H1 (cell line): ENCODE measurements around the gene BRD7. TPM values are rescaled to one million over a fixed set of nuclear protein-coding genes. Genes with fewer than 3 reads are reported as not detected.

Experiments
- CTCF ChIA-PET: fragments of 300-600 bp; sonication (Branson Sonifier 250); formaldehyde crosslinking; loops from one replicate; lab custom pipeline; 2021; ENCODE audit not compliant: partially characterized antibody; lab: Charles Lee
- POLR2A ChIA-PET: fragments of 300-600 bp; sonication (Branson Sonifier 250); formaldehyde crosslinking; loops from one replicate; lab custom pipeline; 2021; ENCODE audit warnings: inconsistent platforms; ENCODE audit not compliant: partially characterized antibody; lab: Charles Lee
- DNase-seq, 2 experiments: peaks; one replicate each; pipeline versions ENCODE4 v3.0.0 to v3.0.0-alpha.2; 2010 to 2022; ENCODE audit warnings: low spot score in 2 of 2, low read depth in 1 of 2, mixed read lengths in 1 of 2
- FAIRE-seq: peaks from 2 replicates; lab custom pipeline; 2011; peaks lifted over from hg19 to GRCh38; lab: Jason Lieb, UNC
- H2AFZ ChIP-seq: 2 replicates; pipeline ENCODE4 v1.8.1; 2012; ENCODE audit warnings: low read length, inconsistent platforms
- H2AK5ac ChIP-seq: 2 replicates; pipeline ENCODE4 v1.6.1; 2013; ENCODE audit warnings: low read depth, low read length
- H2BK120ac ChIP-seq: replicated peaks from 2 replicates; pipeline ENCODE3; 2013; ENCODE audit warnings: low read depth, low read length, inconsistent platforms
- H2BK12ac ChIP-seq: 2 replicates; pipeline ENCODE4 v1.6.1; 2013; ENCODE audit warnings: low read depth, low read length
- H2BK15ac ChIP-seq: 2 replicates; pipeline ENCODE4 v1.6.1; 2013; ENCODE audit warnings: low read length
- H2BK20ac ChIP-seq: 2 replicates; pipeline ENCODE4 v1.6.1; 2013; ENCODE audit warnings: low read length
- H2BK5ac ChIP-seq: 2 replicates; pipeline ENCODE4 v1.6.1; 2013; ENCODE audit warnings: low read depth, low read length
- H3K14ac ChIP-seq: 2 replicates; pipeline ENCODE4 v1.6.1; 2013; ENCODE audit warnings: inconsistent platforms; ENCODE audit not compliant: insufficient read length
- H3K18ac ChIP-seq: 2 replicates; pipeline ENCODE4 v1.6.1; 2013; ENCODE audit warnings: low read length; ENCODE audit errors: extremely low read depth
- H3K23ac ChIP-seq: 2 replicates; pipeline ENCODE4 v1.6.1; 2013; ENCODE audit warnings: inconsistent platforms; ENCODE audit not compliant: insufficient read length
- H3K23me2 ChIP-seq: 2 replicates; pipeline ENCODE4 v1.6.1; 2013; ENCODE audit warnings: low read depth, low read length
- H3K27ac ChIP-seq: 2 replicates; pipeline ENCODE4 v1.6.1; 2011; ENCODE audit warnings: low read depth, low read length, inconsistent platforms
- H3K27me3 ChIP-seq, 4 experiments: replicated peaks in 1 of 4; 1 replicate in 1 of 4; 2 replicates in 3 of 4; pipeline versions ENCODE4 v1.6.1 to v1.8.1; 2011 to 2013; ENCODE audit warnings: low read length in 3 of 4, mild to moderate bottlenecking in 3 of 4, inconsistent platforms in 2 of 4, mixed read lengths in 2 of 4, moderate library complexity in 1 of 4; ENCODE audit not compliant: control insufficient read depth in 3 of 4, insufficient read depth in 3 of 4; ENCODE audit errors: extremely low read depth in 1 of 4
- H3K36me3 ChIP-seq, 4 experiments: 2 replicates each; pipeline versions ENCODE4 v1.6.1 to v1.8.1; 2011 to 2013; ENCODE audit warnings: mild to moderate bottlenecking in 4 of 4, low read length in 3 of 4, moderate library complexity in 2 of 4, control low read depth in 1 of 4, inconsistent platforms in 1 of 4; ENCODE audit not compliant: insufficient read depth in 4 of 4, control insufficient read depth in 2 of 4
- H3K4ac ChIP-seq: replicated peaks from 2 replicates; pipeline ENCODE3; 2013; ENCODE audit warnings: low read length, low read depth, mixed read lengths, inconsistent platforms; ENCODE audit not compliant: insufficient read length
- H3K4me1 ChIP-seq, 4 experiments: replicated peaks in 1 of 4; 1 replicate in 1 of 4; 2 replicates in 3 of 4; pipeline versions ENCODE4 v1.6.1 to v1.8.1; 2011 to 2013; ENCODE audit warnings: low read length in 3 of 4, inconsistent platforms in 2 of 4, mixed read lengths in 1 of 4; ENCODE audit not compliant: insufficient read depth in 4 of 4, control insufficient read depth in 3 of 4
- H3K4me2 ChIP-seq, 2 experiments: 2 replicates each; pipeline versions ENCODE4 v1.6.1 to v1.8.1; 2011 to 2013; ENCODE audit warnings: low read depth in 2 of 2, low read length in 2 of 2, control low read depth in 1 of 2, inconsistent platforms in 1 of 2, mild to moderate bottlenecking in 1 of 2; ENCODE audit not compliant: insufficient read depth in 1 of 2
- H3K4me3 ChIP-seq, 4 experiments: fragments of 200-600, 300-600 bp in 1 of 4; sonication (generic), shearing (Covaris generic), sonication (Bioruptor Twin) in 1 of 4; 2 replicates each; pipeline versions ENCODE4 v1.5.1 to v1.8.1; 2011 to 2016; ENCODE audit warnings: low read length in 4 of 4, low read depth in 3 of 4, control low read depth in 2 of 4, inconsistent platforms in 2 of 4, mild to moderate bottlenecking in 2 of 4, mixed read lengths in 1 of 4, moderate library complexity in 1 of 4; ENCODE audit not compliant: insufficient read depth in 2 of 4; ENCODE audit errors: extremely low read depth in 1 of 4
- H3K56ac ChIP-seq: replicated peaks from 2 replicates; pipeline ENCODE3; 2013; ENCODE audit warnings: low read depth, mild to moderate bottlenecking, mixed read lengths, low read length, inconsistent platforms; ENCODE audit not compliant: insufficient read length
- H3K79me1 ChIP-seq: 2 replicates; pipeline ENCODE4 v1.6.1; 2013; ENCODE audit warnings: low read depth, low read length, control low read depth
- H3K79me2 ChIP-seq, 2 experiments: 2 replicates each; pipeline versions ENCODE4 v1.6.1 to v1.8.1; 2012 to 2013; ENCODE audit warnings: low read length in 2 of 2, mild to moderate bottlenecking in 2 of 2, inconsistent platforms in 1 of 2; ENCODE audit not compliant: insufficient read depth in 2 of 2, control insufficient read depth in 1 of 2
- H3K9ac ChIP-seq, 4 experiments: replicated peaks in 1 of 4; 1 replicate in 1 of 4; 2 replicates in 3 of 4; pipeline versions ENCODE4 v1.6.1 to v1.8.1; 2011 to 2013; ENCODE audit warnings: low read depth in 3 of 4, low read length in 3 of 4, control low read depth in 2 of 4, mild to moderate bottlenecking in 2 of 4, moderate library complexity in 2 of 4, inconsistent platforms in 1 of 4; ENCODE audit errors: extremely low read depth in 1 of 4
- H3K9me3 ChIP-seq, 2 experiments: 2 replicates each; pipeline versions ENCODE4 v1.6.1 to v1.8.1; 2012 to 2013; ENCODE audit warnings: mild to moderate bottlenecking in 2 of 2, moderate library complexity in 2 of 2, control low read depth in 1 of 2, inconsistent platforms in 1 of 2, low read depth in 1 of 2, low read length in 1 of 2, mixed read lengths in 1 of 2; ENCODE audit not compliant: insufficient read depth in 2 of 2
- H4K20me1 ChIP-seq, 2 experiments: replicated peaks in 1 of 2; 2 replicates each; pipeline versions ENCODE3 to v1.8.1; 2011 to 2013; ENCODE audit warnings: inconsistent platforms in 2 of 2, low read length in 2 of 2, mild to moderate bottlenecking in 1 of 2; ENCODE audit not compliant: insufficient read depth in 2 of 2, control insufficient read depth in 1 of 2
- H4K5ac ChIP-seq: 2 replicates; pipeline ENCODE4 v1.6.1; 2013; ENCODE audit warnings: low read length, low read depth, mixed read lengths, inconsistent platforms; ENCODE audit not compliant: insufficient read length
- H4K8ac ChIP-seq: 2 replicates; pipeline ENCODE4 v1.8.0; 2013; ENCODE audit warnings: mild to moderate bottlenecking, moderate library complexity, low read length, inconsistent platforms; ENCODE audit not compliant: insufficient read depth; ENCODE audit errors: extremely low read depth
- H4K91ac ChIP-seq: replicated peaks from 2 replicates; pipeline ENCODE3; 2013; ENCODE audit warnings: low read length, mixed read lengths, inconsistent platforms; ENCODE audit not compliant: insufficient read length
- CBX8 ChIP-seq: fragments of 300-800, 300-1000 bp; sonication (generic); IDR thresholded peaks from 2 replicates; pipeline ENCODE4 v1.7.1; 2016; ENCODE audit warnings: low read depth, low read length, borderline replicate concordance
- CHD1 ChIP-seq: IDR thresholded peaks from 2 replicates; pipeline ENCODE4 v1.6.1; 2012; ENCODE audit warnings: low read depth, low read length, improper control_type of control experiment
- CREB1 ChIP-seq: IDR thresholded peaks from 2 replicates; pipeline ENCODE4 v1.6.1; 2012; ENCODE audit warnings: inconsistent platforms
- EGR1 ChIP-seq: IDR thresholded peaks from 2 replicates; pipeline ENCODE4 v1.6.1; 2011; ENCODE audit warnings: low read depth, low read length, borderline replicate concordance
- FOSL1 ChIP-seq: IDR thresholded peaks from 2 replicates; pipeline ENCODE4 v1.6.1; 2011; ENCODE audit warnings: mild to moderate bottlenecking, low read depth, low read length, moderate library complexity; ENCODE audit not compliant: insufficient read depth
- GTF2F1 ChIP-seq: IDR thresholded peaks from 2 replicates; pipeline ENCODE4 v1.6.1; 2012; ENCODE audit warnings: low read depth, low read length, improper control_type of control experiment, borderline replicate concordance
- KDM1A ChIP-seq: fragments of 200-600, 300-600 bp; sonication (generic); IDR thresholded peaks from 2 replicates; pipeline ENCODE4 v1.7.1; 2016; ENCODE audit warnings: mild to moderate bottlenecking, low read length, borderline replicate concordance
- KDM4A ChIP-seq: IDR thresholded peaks from one replicate; pipeline ENCODE4 v1.7.1; 2012; ENCODE audit warnings: low read depth, mild to moderate bottlenecking, moderate library complexity, low read length, inconsistent platforms; ENCODE audit not compliant: severe bottlenecking
- POLR2A ChIP-seq, 2 experiments: IDR thresholded peaks; 1 replicate in 1 of 2; 2 replicates in 1 of 2; pipeline ENCODE4 v1.6.1; 2011; ENCODE audit warnings: low read depth in 2 of 2, low read length in 2 of 2, mild to moderate bottlenecking in 2 of 2; ENCODE audit errors: control extremely low read depth in 1 of 2
- POLR2AphosphoS5 ChIP-seq: IDR thresholded peaks from 2 replicates; pipeline ENCODE4 v1.6.1; 2011; ENCODE audit warnings: low read depth, low read length
- YY1 ChIP-seq: IDR thresholded peaks from 2 replicates; pipeline ENCODE4 v1.6.1; 2011; ENCODE audit warnings: low read depth, mild to moderate bottlenecking, low read length
- ZNF274 ChIP-seq: IDR thresholded peaks from 2 replicates; pipeline ENCODE4 v1.7.0; 2012; ENCODE audit warnings: low read length, borderline replicate concordance; ENCODE audit errors: extremely low read depth
- WGBS, 2 experiments: shearing (Covaris generic) in 1 of 2; methylation state at CpG; one replicate each; pipeline versions ENCODE4 v1.1.6 to v1.1.7; 2013 to 2015; ENCODE audit warnings: low lambda C conversion rate in 2 of 2, mixed read lengths in 2 of 2, inconsistent platforms in 1 of 2, low coverage in 1 of 2, missing lambda C conversion rate in 1 of 2; ENCODE audit not compliant: insufficient replicate concordance in 2 of 2, insufficient coverage in 1 of 2, insufficient read length in 1 of 2; ENCODE audit errors: extremely low coverage in 1 of 2, missing lambda C conversion rate in 1 of 2; 5-methylcytosine and 5-hydroxymethylcytosine counted together
- polyA plus RNA-seq, 7 experiments: library from polyadenylated mRNA; depleted of rRNA in 3 of 7; stranded (reverse) in 5 of 7; unstranded in 2 of 7; fragments of >200 nt in 5 of 7; fragments of 200-250 nt in 2 of 7; gene quantifications; 1 replicate in 5 of 7; 2 replicates in 1 of 7; 4 replicates in 1 of 7; pipeline versions ENCODE4 v1.2.1 to v1.2.3, GENCODE V29; 2011 to 2013; ENCODE audit warnings: missing spikeins in 2 of 7, mixed read lengths in 2 of 7
- total RNA-seq: library from RNA; stranded (reverse); fragmentation: NEBNext Ultra II Directional; extraction: Animal tissue kit (Norgen Biotek cat#: 25700); gene quantifications from 2 replicates; pipeline ENCODE4 v1.2.1, GENCODE V29; 2021

The BRD7 gene
- total and polyA plus RNA-seq, 2 of the 8 experiments (the other 6 are each of a cell fraction or from before 2014, with no cell fraction given) = 42.5 to 120 TPM

GRCh38 chr16:50282010-50282538, 86.7 kb downstream of the BRD7 start:
- no peak overlapping the region for H2BK5ac ChIP-seq
- no peak overlapping the region for H3K4ac ChIP-seq
- no peak overlapping the region for H2BK120ac ChIP-seq
- no peak overlapping the region for H2AK5ac ChIP-seq
- H4K20me1 ChIP-seq = peaks cover 0 to 3% of the 10 kb centered on the region in 2 experiments
- H3K4me2 ChIP-seq = no peak overlapping the region
- no peak overlapping the region for H2BK12ac ChIP-seq
- H4K91ac ChIP-seq = no peak overlapping the region
- no peak overlapping the region for H3K4me3 ChIP-seq
- peak overlapping the region; percentile 36; the same call in 1 of the 2 replicates for H4K8ac ChIP-seq
- no peak overlapping the region for H3K56ac ChIP-seq
- H2BK20ac ChIP-seq = no peak overlapping the region
- no peaks in the 10 kb centered on the region for H3K27me3 ChIP-seq
- ChIA-PET CTCF (interaction anchor here (0.5 to 1.5 kb wide), 7 partner anchors 18 to 72 kb away, joined by 3 to 6 read pairs (median 3); no protein-coding TSS in a partner anchor), POLR2A (no interaction called here)
- H3K9ac ChIP-seq = no peak overlapping the region
- DNase-seq = no peak
- no peaks in the 10 kb centered on the region for H3K79me2 ChIP-seq
- no peak overlapping the region for H2BK15ac ChIP-seq
- H3K79me1 ChIP-seq = no peaks in the 10 kb centered on the region
- no peak overlapping the region; the same call in 1 of the 2 replicates for H3K27ac ChIP-seq
- no peaks in the 10 kb centered on the region for H3K36me3 ChIP-seq
- H4K5ac ChIP-seq = no peak overlapping the region
- H3K4me1 ChIP-seq = peaks cover 0 to 7% (median 0%) of the 10 kb centered on the region in 4 experiments; a peak in 1 of 7 replicates
- 87% methylated on average over 7 of the region's 7 CpGs; no CpG with 5 or more reads in 1 of the 2 experiments for WGBS, 2 experiments
- H3K14ac ChIP-seq = no peak overlapping the region
- no peak overlapping the region for H2AFZ ChIP-seq
- TF ChIP-seq ZNF274 (no peak), POLR2AphosphoS5 (no peak), EGR1 (no peak), FOSL1 (no peak), CHD1 (no peak), CREB1 (no peak), KDM4A (no peak), YY1 (no peak), KDM1A (no peak), GTF2F1 (no peak), POLR2A (IDR thresholded peaks at IDR 0.05; ENCODE audit: control extremely low read depth in 1 of 2, low read depth in 2 of 2, low read length in 2 of 2) (no peak), CBX8 (no peak)
- no peaks in the 10 kb centered on the region for H3K23me2 ChIP-seq
- H3K9me3 ChIP-seq = peaks cover 5 to 6% of the 10 kb centered on the region in 2 experiments; a peak in 3 of 4 replicates
- no peak overlapping the region for H3K18ac ChIP-seq
- no peak overlapping the region for H3K23ac ChIP-seq
- no peak for FAIRE-seq
